Measurements from ENCODE around the gene CDC42BPG. TPM values are rescaled to one million over a fixed set of nuclear protein-coding genes. Genes with fewer than 3 reads are reported as not detected.

Gene CDC42BPG
- polyA plus RNA-seq, 1 experiment = 0.02 TPM

DNA sequence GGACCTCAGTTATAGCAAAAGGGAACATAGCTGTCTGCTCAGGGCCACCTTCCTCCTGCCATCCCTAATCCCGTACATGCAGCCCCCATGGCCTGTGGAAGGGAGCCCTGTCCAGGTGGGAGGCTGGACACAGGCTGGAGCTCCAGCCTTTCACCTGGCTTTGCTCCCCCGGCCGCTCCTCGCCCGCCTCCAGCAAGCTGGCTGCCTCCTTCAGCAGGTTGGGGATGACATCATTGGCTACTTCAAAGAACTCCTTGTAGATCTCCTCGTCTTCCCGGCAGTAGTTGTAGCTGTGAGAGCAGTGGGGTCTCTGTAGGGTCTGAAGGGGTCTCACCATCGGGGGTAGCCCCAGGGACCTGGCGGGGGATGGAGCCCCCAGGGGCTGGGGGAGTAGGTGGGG, 39.0 kb downstream of the CDC42BPG start:
- TF ChIP-seq, protein P1, sequence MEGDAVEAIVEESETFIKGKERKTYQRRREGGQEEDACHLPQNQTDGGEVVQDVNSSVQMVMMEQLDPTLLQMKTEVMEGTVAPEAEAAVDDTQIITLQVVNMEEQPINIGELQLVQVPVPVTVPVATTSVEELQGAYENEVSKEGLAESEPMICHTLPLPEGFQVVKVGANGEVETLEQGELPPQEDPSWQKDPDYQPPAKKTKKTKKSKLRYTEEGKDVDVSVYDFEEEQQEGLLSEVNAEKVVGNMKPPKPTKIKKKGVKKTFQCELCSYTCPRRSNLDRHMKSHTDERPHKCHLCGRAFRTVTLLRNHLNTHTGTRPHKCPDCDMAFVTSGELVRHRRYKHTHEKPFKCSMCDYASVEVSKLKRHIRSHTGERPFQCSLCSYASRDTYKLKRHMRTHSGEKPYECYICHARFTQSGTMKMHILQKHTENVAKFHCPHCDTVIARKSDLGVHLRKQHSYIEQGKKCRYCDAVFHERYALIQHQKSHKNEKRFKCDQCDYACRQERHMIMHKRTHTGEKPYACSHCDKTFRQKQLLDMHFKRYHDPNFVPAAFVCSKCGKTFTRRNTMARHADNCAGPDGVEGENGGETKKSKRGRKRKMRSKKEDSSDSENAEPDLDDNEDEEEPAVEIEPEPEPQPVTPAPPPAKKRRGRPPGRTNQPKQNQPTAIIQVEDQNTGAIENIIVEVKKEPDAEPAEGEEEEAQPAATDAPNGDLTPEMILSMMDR (IDR thresholded peaks at IDR 0.05; ENCODE audit: low read depth, low read length) = no peak
- CTCF ChIA-PET = no interaction called here
- no peak for DNase-seq (ENCODE audit: low read depth, low spot score)
- Histone ChIP-seq H3K27ac (ENCODE audit: low read depth, low read length) (no peak overlapping the region), H3K27me3 (ENCODE audit: control insufficient read depth, insufficient read depth, low read length) (no peaks in the 10 kb centered on the region), H3K9me3 (ENCODE audit: control insufficient read depth, insufficient read depth, low read length) (no peaks in the 10 kb centered on the region), H3K4me3 (ENCODE audit: low read depth, low read length) (no peak overlapping the region)
- POLR2A ChIA-PET = no interaction called here

DNA sequence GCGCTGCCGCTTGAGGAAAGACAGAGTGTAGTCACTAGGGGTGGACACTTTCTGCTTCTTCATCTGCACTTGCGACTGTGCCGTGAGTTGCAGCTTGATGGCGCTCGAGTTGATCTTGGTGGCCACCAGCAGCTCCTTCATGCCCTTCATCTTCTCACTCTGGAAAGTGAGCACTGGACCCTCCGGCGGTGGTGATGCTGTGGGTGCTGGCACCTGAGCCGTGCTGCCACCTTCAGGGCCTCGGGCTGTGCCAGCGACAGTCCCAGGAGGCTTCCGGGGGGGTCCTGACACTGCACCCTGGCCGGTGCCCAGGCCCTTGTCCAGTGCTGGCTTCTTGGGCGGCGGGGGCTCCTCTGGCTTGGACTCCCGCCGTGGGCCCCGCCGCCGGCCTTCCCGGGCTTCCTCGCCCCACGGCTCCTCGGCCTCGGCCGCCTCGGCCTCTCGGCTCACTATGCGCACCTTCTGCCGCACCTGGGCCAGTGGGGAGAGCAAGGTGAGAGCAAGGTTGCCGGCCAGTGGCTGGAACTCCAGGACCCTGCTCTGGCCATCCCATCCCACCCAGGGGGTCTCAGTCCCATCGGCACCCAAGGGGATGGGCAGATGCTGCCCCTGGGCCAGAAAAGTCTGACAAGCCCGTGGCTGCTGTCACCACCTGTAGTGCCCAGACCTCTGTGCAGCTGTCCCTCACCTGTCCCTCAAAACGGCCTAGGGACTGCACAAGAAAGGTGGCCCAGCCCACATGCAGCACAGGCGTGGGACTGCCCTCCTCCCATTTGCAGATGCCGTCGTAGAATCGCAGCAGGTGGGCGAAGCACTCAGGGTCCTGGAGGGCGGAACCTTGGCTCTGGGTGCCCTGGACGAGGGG, 39.9 kb downstream of the CDC42BPG start:
- ChIA-PET CTCF (interaction anchor here (1.1 kb wide), 1 partner anchor 210 kb away, joined by 4 read pairs; the partner anchor contains the start of gene ARL2), POLR2A (no interaction called here)
- Histone ChIP-seq H3K27me3 (ENCODE audit: control insufficient read depth, insufficient read depth, low read length) (no peaks in the 10 kb centered on the region), H3K9me3 (ENCODE audit: control insufficient read depth, insufficient read depth, low read length) (no peaks in the 10 kb centered on the region), H3K4me3 (ENCODE audit: low read depth, low read length) (no peak overlapping the region), H3K27ac (ENCODE audit: low read depth, low read length) (no peak overlapping the region)
- no peak for DNase-seq (ENCODE audit: low read depth, low spot score)
- TF ChIP-seq, protein P1 (IDR thresholded peaks at IDR 0.05; ENCODE audit: low read depth, low read length) = 0 out of 2 replicates have a peak, but pooled peaks have one; percentile 4

DNA sequence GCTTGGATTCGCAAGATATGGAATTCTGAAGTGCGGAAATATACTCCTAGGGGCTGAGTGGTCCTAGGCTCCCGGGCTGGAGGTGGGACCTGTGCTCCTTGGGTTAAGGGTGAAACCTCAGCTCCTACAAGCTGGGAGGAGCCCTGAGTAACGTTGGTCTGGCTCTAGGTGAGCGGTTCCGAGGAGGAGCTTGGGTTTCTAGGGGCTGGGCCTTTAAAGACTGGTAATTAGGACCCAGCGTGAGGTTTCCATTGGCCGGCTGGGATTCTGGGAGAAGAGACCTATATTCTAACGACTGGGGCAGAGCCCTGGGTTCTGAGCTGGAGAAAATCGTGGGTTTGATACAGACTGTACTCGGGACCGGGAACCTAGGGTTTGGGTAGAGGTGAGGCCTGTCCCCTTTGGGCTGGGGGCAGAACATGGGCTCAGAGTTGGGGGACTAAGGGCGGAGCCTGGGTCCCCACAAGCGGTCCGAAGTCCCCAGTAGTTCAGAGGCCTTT, 40.6 kb downstream of the CDC42BPG start:
- H3K4me3 ChIP-seq (ENCODE audit: low read depth, low read length) = peak overlapping the region; percentile 75
- H3K9me3 ChIP-seq (ENCODE audit: control insufficient read depth, insufficient read depth, low read length) = no peaks in the 10 kb centered on the region
- ChIA-PET CTCF (interaction anchor here (1.1 kb wide), 1 partner anchor 210 kb away, joined by 4 read pairs; the partner anchor contains the start of gene ARL2), POLR2A (no interaction called here)
- no peaks in the 10 kb centered on the region for H3K27me3 ChIP-seq (ENCODE audit: control insufficient read depth, insufficient read depth, low read length)
- DNase-seq (ENCODE audit: low read depth, low spot score) = no peak
- TF ChIP-seq, protein P1 (IDR thresholded peaks at IDR 0.05; ENCODE audit: low read depth, low read length) = no peak
- peak overlapping the region; percentile 82 for H3K27ac ChIP-seq (ENCODE audit: low read depth, low read length)

- TF ChIP-seq, protein P1 (IDR thresholded peaks at IDR 0.05; ENCODE audit: low read depth, low read length) = 0 out of 2 replicates have a peak, but pooled peaks have one; percentile 7
These were observed 41.2 kb downstream of the CDC42BPG start, which contains the start of gene MAP4K2 for GRCh38 chr11:64803158-64803845. Gene MAP4K2, minus strand, starts transcription at chr11:64803214. Its CDS starts 65 bp downstream, at chr11:64803149.

More at GRCh38 chr11:64803158-64803845, 41.2 kb downstream of the CDC42BPG start, which contains the start of gene MAP4K2:
- Histone ChIP-seq H3K27me3 (ENCODE audit: control insufficient read depth, insufficient read depth, low read length) (no peaks in the 10 kb centered on the region), H3K9me3 (ENCODE audit: control insufficient read depth, insufficient read depth, low read length) (no peaks in the 10 kb centered on the region), H3K4me3 (ENCODE audit: low read depth, low read length) (peak within 1 kb of the TSS; percentile 75), H3K27ac (ENCODE audit: low read depth, low read length) (peak within 1 kb of the TSS; percentile 82)
- CTCF ChIA-PET = interaction anchor here (0.6 to 1.1 kb wide), 2 partner anchors 211 to 232 kb away, joined by 4 read pairs; partner anchors contain the start of gene ARL2
- POLR2A ChIA-PET = no interaction called here
- DNase-seq (ENCODE audit: low read depth, low spot score) = peak; percentile 33

Data from AG04450 (cell line).